OCI-LY7 (cell line): Measurements from ENCODE around the gene CD69. TPM values are rescaled to one million over a fixed set of nuclear protein-coding genes. Genes with fewer than 3 reads are reported as not detected.

Experiments
- BruUV-seq: library from RNA; stranded (reverse); fragments of 400-500 nt; replicated peaks from 2 replicates; lab custom pipeline; 2021; lab: Mats Ljungman, UMichigan
- CTCF ChIA-PET: fragments of 300-600 bp; sonication (Branson Sonifier 250); formaldehyde crosslinking; loops from one replicate; lab custom pipeline; 2022; ENCODE audit warnings: antibody characterized with exemption; ENCODE audit not compliant: unreplicated experiment; lab: Charles Lee
- POLR2A ChIA-PET: fragments of 300-600 bp; sonication (Branson Sonifier 250); formaldehyde crosslinking; loops from one replicate; lab custom pipeline; 2022; ENCODE audit warnings: antibody characterized with exemption; lab: Charles Lee
- DNase-seq: peaks from one replicate; pipeline ENCODE4 v3.0.0-alpha.2; 2015; ENCODE audit warnings: low spot score
- H2AFZ ChIP-seq: fragments of 200-600 bp; sonication (generic), shearing (Covaris generic); 2 replicates; pipeline ENCODE4 v1.6.1; 2014; ENCODE audit warnings: mild to moderate bottlenecking, antibody characterized with exemption, low read length, moderate library complexity
- H3K27ac ChIP-seq: fragments of 200-600 bp; sonication (generic); 2 replicates; pipeline ENCODE4 v1.5.1; 2014; ENCODE audit warnings: mixed run types, low read depth, mild to moderate bottlenecking, moderate library complexity, low read length, inconsistent platforms; ENCODE audit not compliant: poor library complexity, severe bottlenecking
- H3K36me3 ChIP-seq: fragments of 200-600 bp; sonication (generic); 2 replicates; pipeline ENCODE4 v1.6.1; 2014; ENCODE audit warnings: mild to moderate bottlenecking, antibody characterized with exemption, low read length, moderate library complexity, mixed read lengths; ENCODE audit not compliant: insufficient read depth
- H3K4me1 ChIP-seq: fragments of 200-600 bp; sonication (generic); 2 replicates; pipeline ENCODE4 v1.5.1; 2014; ENCODE audit warnings: mild to moderate bottlenecking, low read length; ENCODE audit not compliant: insufficient read depth, poor library complexity, severe bottlenecking
- H3K4me2 ChIP-seq: fragments of 200-600 bp; sonication (generic); 2 replicates; pipeline ENCODE4 v1.6.1; 2014; ENCODE audit warnings: mild to moderate bottlenecking, low read length
- H3K4me3 ChIP-seq: fragments of 200-600 bp; sonication (generic); 2 replicates; pipeline ENCODE4 v1.5.1; 2014; ENCODE audit warnings: mild to moderate bottlenecking, low read depth, low read length; ENCODE audit not compliant: poor library complexity, severe bottlenecking
- H3K79me2 ChIP-seq: fragments of 200-600 bp; sonication (generic); 2 replicates; pipeline ENCODE4 v1.6.1; 2016; ENCODE audit warnings: low read depth, mild to moderate bottlenecking, low read length, moderate library complexity, mixed read lengths; ENCODE audit not compliant: insufficient read depth
- H3K9me2 ChIP-seq: fragments of 200-600 bp; sonication (generic); 2 replicates; pipeline ENCODE4 v1.6.1; 2016; ENCODE audit warnings: mild to moderate bottlenecking, low read length, mixed read lengths; ENCODE audit not compliant: insufficient read depth
- H3K9me3 ChIP-seq: fragments of 200-600 bp; sonication (generic); 2 replicates; pipeline ENCODE4 v1.6.1; 2014; ENCODE audit warnings: mild to moderate bottlenecking, mixed run types, low read length, mixed read lengths
- H4K20me1 ChIP-seq: fragments of 200-600 bp; sonication (generic); 2 replicates; pipeline ENCODE4 v1.6.1; 2014; ENCODE audit warnings: mild to moderate bottlenecking, antibody characterized with exemption, low read length, moderate library complexity, mixed read lengths; ENCODE audit not compliant: insufficient read depth
- EZH2phosphoT487 ChIP-seq: fragments of 200-600 bp; sonication (generic); IDR thresholded peaks from 2 replicates; pipeline ENCODE4 v1.6.1; 2018; ENCODE audit warnings: low read depth, borderline replicate concordance, mild to moderate bottlenecking, mixed run types, antibody characterized with exemption, low read length, moderate library complexity, mixed read lengths
- intact Hi-C: fragments of 100-400 bp; cut with micrococcal nuclease; formaldehyde crosslinking; loops from one replicate; pipeline ENCODE4 v1.10.0; 2022; ENCODE audit not compliant: unreplicated experiment
- total RNA-seq, 2 experiments: library from RNA; depleted of rRNA in 1 of 2; stranded (reverse); fragments of >200 nt in 1 of 2; shearing (Covaris generic) in 1 of 2; gene quantifications; 2 replicates each; pipeline ENCODE4 v1.2.3, GENCODE V29; 2014 to 2022
- TF ChIP-seq, protein P1 (sequence below): fragments of 200-600 bp; sonication (generic); conservative IDR thresholded peaks from 2 replicates; pipeline ENCODE4 v1.5.1; 2014; ENCODE audit warnings: mild to moderate bottlenecking, antibody characterized with exemption, low read length, moderate library complexity, mixed read lengths

The CD69 gene
- total RNA-seq, 2 experiments from 2014 or later = 10.3 to 12.3 TPM

- H3K9me2 ChIP-seq = no peaks in the 10 kb centered on the region
- DNase-seq = no peak
- no peak overlapping the region for H2AFZ ChIP-seq
- no peaks in the 10 kb centered on the region for H4K20me1 ChIP-seq
- H3K9me3 ChIP-seq = no peaks in the 10 kb centered on the region
- peaks cover 44% of the 10 kb centered on the region for H3K36me3 ChIP-seq
- no peak overlapping the region for H3K4me2 ChIP-seq
- H3K4me3 ChIP-seq = no peak overlapping the region
- H3K27ac ChIP-seq = no peak overlapping the region
- peaks cover 25% of the 10 kb centered on the region; the same call in 1 of the 2 replicates for H3K79me2 ChIP-seq
- ChIA-PET POLR2A (interaction anchor here (0.7 to 1.2 kb wide), 2 partner anchors 44 to 118 kb away, joined by 3 read pairs; no protein-coding TSS in a partner anchor), CTCF (no interaction called here)
- intact Hi-C loops = loop anchor here (5.0 kb wide), 2 partner anchors 113 to 388 kb away; partner anchors contain the start of gene CLEC2B
- H3K4me1 ChIP-seq = peaks cover 31% of the 10 kb centered on the region
- TF ChIP-seq EZH2phosphoT487 = no peak
- TF ChIP-seq, protein P1, sequence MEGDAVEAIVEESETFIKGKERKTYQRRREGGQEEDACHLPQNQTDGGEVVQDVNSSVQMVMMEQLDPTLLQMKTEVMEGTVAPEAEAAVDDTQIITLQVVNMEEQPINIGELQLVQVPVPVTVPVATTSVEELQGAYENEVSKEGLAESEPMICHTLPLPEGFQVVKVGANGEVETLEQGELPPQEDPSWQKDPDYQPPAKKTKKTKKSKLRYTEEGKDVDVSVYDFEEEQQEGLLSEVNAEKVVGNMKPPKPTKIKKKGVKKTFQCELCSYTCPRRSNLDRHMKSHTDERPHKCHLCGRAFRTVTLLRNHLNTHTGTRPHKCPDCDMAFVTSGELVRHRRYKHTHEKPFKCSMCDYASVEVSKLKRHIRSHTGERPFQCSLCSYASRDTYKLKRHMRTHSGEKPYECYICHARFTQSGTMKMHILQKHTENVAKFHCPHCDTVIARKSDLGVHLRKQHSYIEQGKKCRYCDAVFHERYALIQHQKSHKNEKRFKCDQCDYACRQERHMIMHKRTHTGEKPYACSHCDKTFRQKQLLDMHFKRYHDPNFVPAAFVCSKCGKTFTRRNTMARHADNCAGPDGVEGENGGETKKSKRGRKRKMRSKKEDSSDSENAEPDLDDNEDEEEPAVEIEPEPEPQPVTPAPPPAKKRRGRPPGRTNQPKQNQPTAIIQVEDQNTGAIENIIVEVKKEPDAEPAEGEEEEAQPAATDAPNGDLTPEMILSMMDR = no peak
- no TSS peak for BruUV-seq
Observed at GRCh38 chr12:9754099-9754927, 6.4 kb downstream of the CD69 start.

- H3K4me2 ChIP-seq = no peak overlapping the region
- no peak for DNase-seq
- H3K4me1 ChIP-seq = peaks cover 28% of the 10 kb centered on the region
- intact Hi-C loops = loop anchor here (5.0 kb wide), 2 partner anchors 114 to 389 kb away; partner anchors contain the start of gene CLEC2B
- H3K79me2 ChIP-seq = peaks cover 20% of the 10 kb centered on the region; the same call in 1 of the 2 replicates
- TF ChIP-seq, protein P1 = no peak
- TF ChIP-seq EZH2phosphoT487 = no peak
- no peaks in the 10 kb centered on the region for H3K9me2 ChIP-seq
- H2AFZ ChIP-seq = no peak overlapping the region
- CTCF ChIA-PET = interaction anchor here (0.6 kb wide), 1 partner anchor 44 kb away, joined by 5 read pairs; no protein-coding TSS in a partner anchor
- no TSS peak for BruUV-seq
- POLR2A ChIA-PET = interaction anchor here (0.7 kb wide), 1 partner anchor 41 kb away, joined by 4 read pairs; no protein-coding TSS in a partner anchor
- H3K27ac ChIP-seq = no peak overlapping the region
- H3K36me3 ChIP-seq = peaks cover 44% of the 10 kb centered on the region
- H3K4me3 ChIP-seq = no peak overlapping the region
- H3K9me3 ChIP-seq = no peaks in the 10 kb centered on the region
- no peaks in the 10 kb centered on the region for H4K20me1 ChIP-seq
Observed at GRCh38 chr12:9753498-9753897, 7.2 kb downstream of the CD69 start.
